H9 (cell line): ENCODE measurements around the gene TINAG. TPM values are rescaled to one million over a fixed set of nuclear protein-coding genes. Genes with fewer than 3 reads are reported as not detected.

Experiments used
- DNase-seq: peaks from one replicate; pipeline ENCODE4 v3.0.0-alpha.2; 2017
- H2AFZ ChIP-seq: one replicate; pipeline ENCODE4 v1.6.1; 2013; ENCODE audit warnings: mild to moderate bottlenecking, low read length, control low read depth, moderate library complexity
- H2AK5ac ChIP-seq: 2 replicates; pipeline ENCODE4 v1.6.1; 2013; ENCODE audit warnings: low read length, control low read depth, mixed read lengths; ENCODE audit not compliant: insufficient read length
- H2BK120ac ChIP-seq: one replicate; pipeline ENCODE4 v1.6.1; 2013; ENCODE audit warnings: low read depth, mild to moderate bottlenecking, low read length, control low read depth, inconsistent platforms; ENCODE audit not compliant: poor library complexity, severe bottlenecking
- H2BK12ac ChIP-seq: 2 replicates; pipeline ENCODE4 v1.6.1; 2013; ENCODE audit warnings: low read length, control low read depth, mixed read lengths, low read depth; ENCODE audit not compliant: insufficient read length
- H2BK15ac ChIP-seq: 2 replicates; pipeline ENCODE4 v1.6.1; 2013; ENCODE audit warnings: low read depth, low read length, control low read depth
- H2BK20ac ChIP-seq: one replicate; pipeline ENCODE4 v1.6.1; 2013; ENCODE audit warnings: low read depth, mild to moderate bottlenecking, low read length, control low read depth, inconsistent platforms; ENCODE audit not compliant: poor library complexity, severe bottlenecking
- H2BK5ac ChIP-seq: 2 replicates; pipeline ENCODE4 v1.6.1; 2013; ENCODE audit warnings: low read length, control low read depth, mixed read lengths; ENCODE audit not compliant: insufficient read length
- H3K14ac ChIP-seq: 2 replicates; pipeline ENCODE4 v1.6.1; 2013; ENCODE audit warnings: low read length, control low read depth; ENCODE audit not compliant: insufficient read depth
- H3K18ac ChIP-seq: 2 replicates; pipeline ENCODE4 v1.6.1; 2013; ENCODE audit warnings: low read depth, mild to moderate bottlenecking, mixed read lengths, low read length, control low read depth; ENCODE audit not compliant: insufficient read length
- H3K23ac ChIP-seq: 2 replicates; pipeline ENCODE4 v1.6.1; 2013; ENCODE audit warnings: low read length, control low read depth, mixed read lengths, low read depth; ENCODE audit not compliant: insufficient read length
- H3K23me2 ChIP-seq: 2 replicates; pipeline ENCODE4 v1.6.1; 2013; ENCODE audit warnings: low read depth, mild to moderate bottlenecking, mixed read lengths, low read length, control low read depth; ENCODE audit not compliant: insufficient read length, poor library complexity, severe bottlenecking
- H3K27ac ChIP-seq: 2 replicates; pipeline ENCODE4 v1.5.1; 2013; ENCODE audit warnings: low read length, control low read depth, mixed read lengths, low read depth; ENCODE audit not compliant: insufficient read length
- H3K27me3 ChIP-seq: 2 replicates; pipeline ENCODE4 v1.6.1; 2013; ENCODE audit warnings: low read length, control low read depth, inconsistent platforms; ENCODE audit not compliant: insufficient read depth
- H3K4ac ChIP-seq: 2 replicates; pipeline ENCODE4 v1.6.1; 2013; ENCODE audit warnings: low read depth, mild to moderate bottlenecking, control low read depth, inconsistent platforms, low read length, moderate library complexity
- H3K4me1 ChIP-seq: 2 replicates; pipeline ENCODE4 v1.6.1; 2013; ENCODE audit warnings: low read length, control low read depth, inconsistent platforms; ENCODE audit not compliant: insufficient read depth
- H3K4me2 ChIP-seq: 2 replicates; pipeline ENCODE4 v1.6.1; 2013; ENCODE audit warnings: low read length, control low read depth, mixed read lengths; ENCODE audit not compliant: insufficient read length, insufficient read depth
- H3K56ac ChIP-seq: 2 replicates; pipeline ENCODE4 v1.6.1; 2013; ENCODE audit warnings: low read depth, mild to moderate bottlenecking, mixed read lengths, low read length, control low read depth; ENCODE audit not compliant: insufficient read length
- H3K79me1 ChIP-seq: 2 replicates; pipeline ENCODE4 v1.6.1; 2013; ENCODE audit warnings: low read depth, mild to moderate bottlenecking, moderate library complexity, low read length, control low read depth, inconsistent platforms; ENCODE audit not compliant: insufficient read depth, poor library complexity, severe bottlenecking
- H3K79me2 ChIP-seq: 2 replicates; pipeline ENCODE4 v1.6.1; 2013; ENCODE audit warnings: low read length, control low read depth, inconsistent platforms; ENCODE audit not compliant: insufficient read depth
- H3K9ac ChIP-seq: 2 replicates; pipeline ENCODE4 v1.6.1; 2013; ENCODE audit warnings: low read length, control low read depth, mixed read lengths; ENCODE audit not compliant: insufficient read length; ENCODE audit errors: extremely low read depth
- H3K9me3 ChIP-seq: one replicate; pipeline ENCODE4 v1.6.1; 2013; ENCODE audit warnings: low read depth, low read length, inconsistent platforms; ENCODE audit not compliant: control insufficient read depth
- H3T11ph ChIP-seq: one replicate; pipeline ENCODE4 v1.6.1; 2013; ENCODE audit warnings: mild to moderate bottlenecking, low read length, control low read depth, inconsistent platforms
- H4K20me1 ChIP-seq: one replicate; pipeline ENCODE4 v1.6.1; 2013; ENCODE audit not compliant: control insufficient read depth, insufficient read length, insufficient read depth
- H4K5ac ChIP-seq: 2 replicates; pipeline ENCODE4 v1.6.1; 2013; ENCODE audit warnings: low read depth, mild to moderate bottlenecking, mixed read lengths, low read length, control low read depth; ENCODE audit not compliant: insufficient read length
- H4K8ac ChIP-seq: replicated peaks from 2 replicates; pipeline ENCODE4 v1.6.1; 2013; ENCODE audit warnings: low read length, control low read depth, mixed read lengths, low read depth; ENCODE audit not compliant: insufficient read length
- H4K91ac ChIP-seq: 2 replicates; pipeline ENCODE4 v1.6.1; 2013; ENCODE audit warnings: low read depth, mild to moderate bottlenecking, moderate library complexity, mixed read lengths, low read length, control low read depth; ENCODE audit not compliant: insufficient read length
- H3K27ac Mint-ChIP-seq, 3 experiments: 2 replicates in 2 of 3; 3 replicates in 1 of 3; pipeline ENCODE4 v1.8.0; 2020 to 2021; ENCODE audit warnings: mixed read lengths in 3 of 3, mild to moderate bottlenecking in 1 of 3, moderate library complexity in 1 of 3
- H3K27me3 Mint-ChIP-seq: 2 replicates; pipeline ENCODE4 v1.8.0; 2021; ENCODE audit warnings: low read depth, mild to moderate bottlenecking, moderate library complexity, mixed read lengths
- H3K36me3 Mint-ChIP-seq, 3 experiments: 2 replicates in 2 of 3; 3 replicates in 1 of 3; pipeline ENCODE4 v1.8.0; 2020 to 2021; ENCODE audit warnings: low read depth in 3 of 3, mixed read lengths in 3 of 3; ENCODE audit not compliant: insufficient read depth in 1 of 3
- H3K4me1 Mint-ChIP-seq, 2 experiments: 2 replicates each; pipeline ENCODE4 v1.8.0; 2020; ENCODE audit warnings: mixed read lengths in 2 of 2
- H3K4me3 Mint-ChIP-seq, 2 experiments: 2 replicates in 1 of 2; 3 replicates in 1 of 2; pipeline ENCODE4 v1.8.0; 2020 to 2021; ENCODE audit warnings: mild to moderate bottlenecking in 2 of 2, mixed read lengths in 2 of 2, moderate library complexity in 1 of 2
- H3K9me3 Mint-ChIP-seq, 2 experiments: 2 replicates in 1 of 2; 3 replicates in 1 of 2; pipeline ENCODE4 v1.8.0; 2020; ENCODE audit warnings: mild to moderate bottlenecking in 2 of 2, mixed read lengths in 2 of 2, moderate library complexity in 1 of 2
- WGBS: extraction: QIAGEN DNeasy Blood & Tissue Kit; methylation state at CpG from one replicate; pipeline ENCODE4 v1.1.7; 2013; ENCODE audit warnings: missing lambda C conversion rate, low lambda C conversion rate, mixed read lengths; ENCODE audit not compliant: insufficient read length; ENCODE audit errors: extremely low coverage; 5-methylcytosine and 5-hydroxymethylcytosine counted together
- total RNA-seq: library from RNA; stranded (reverse); gene quantifications from 2 replicates; pipeline ENCODE4 v1.2.1, GENCODE V29; 2021
- TF ChIP-seq, protein P1 (sequence below): fragments of 200-600 bp; sonication (generic); conservative IDR thresholded peaks from 3 replicates; pipeline ENCODE4 v1.8.0; 2021; ENCODE audit warnings: antibody characterized with exemption, mild to moderate bottlenecking

The TINAG gene
- total RNA-seq, 1 experiment from 2014 or later = not detected

DNA sequence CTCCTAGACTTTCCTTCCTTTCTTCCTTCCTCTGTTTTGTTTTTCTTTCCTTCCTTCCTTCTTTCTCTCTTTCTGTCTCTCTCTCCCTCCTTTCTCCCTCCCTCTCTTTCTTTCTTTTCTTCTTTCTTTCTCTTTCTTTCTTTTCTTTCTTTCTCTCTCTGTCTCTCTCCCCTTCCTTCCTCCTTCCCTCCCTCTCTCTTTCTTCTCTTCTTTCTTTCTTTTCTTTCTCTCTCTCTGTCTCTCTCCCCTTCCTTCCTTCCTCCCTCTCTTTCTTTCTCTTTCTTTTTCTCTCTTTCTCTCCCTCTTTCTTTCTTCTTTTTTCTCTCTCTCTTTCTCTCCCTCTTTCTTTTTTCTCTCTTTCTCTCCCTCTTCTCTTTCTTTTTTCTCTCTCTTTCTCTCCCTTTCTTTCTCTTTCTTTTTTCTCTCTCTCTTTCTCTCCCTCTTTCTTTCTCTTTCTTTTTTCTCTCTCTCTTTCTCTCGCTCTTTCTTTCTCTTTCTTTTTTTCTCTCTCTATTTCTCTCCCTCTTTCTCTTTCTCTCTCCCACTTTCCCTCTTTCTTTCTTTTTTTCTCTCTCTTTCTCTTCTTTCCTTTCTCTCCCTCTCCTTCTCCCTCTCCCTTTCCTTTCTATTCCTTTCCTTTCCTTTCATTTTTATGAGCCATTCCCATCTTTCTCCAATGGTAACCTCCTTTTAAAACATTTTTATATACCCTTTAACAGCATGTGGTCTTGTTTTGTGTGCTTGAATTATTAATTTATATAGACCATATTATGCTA lies 2.3 kb downstream of the TINAG start:
- no peak overlapping the region for H3K56ac ChIP-seq
- no peaks in the 10 kb centered on the region for H3K79me2 ChIP-seq
- Mint-ChIP-seq H3K4me3 (no peak overlapping the region), H3K27ac (no peak overlapping the region), H3K4me1 (no peaks in the 10 kb centered on the region), H3K36me3 (no peaks in the 10 kb centered on the region), H3K9me3 (no peaks in the 10 kb centered on the region), H3K27me3 (no peaks in the 10 kb centered on the region)
- no peak overlapping the region for H2BK12ac ChIP-seq
- no peak overlapping the region for H3K14ac ChIP-seq
- WGBS = 100% methylated on average over 1 of the region's 1 CpG
- no peak overlapping the region for H3K4me2 ChIP-seq
- H3K79me1 ChIP-seq = no peaks in the 10 kb centered on the region
- H2BK15ac ChIP-seq = no peak overlapping the region
- no peak overlapping the region for H2BK20ac ChIP-seq
- no peak overlapping the region for H2AFZ ChIP-seq
- H3K9me3 ChIP-seq = no peaks in the 10 kb centered on the region
- no peak overlapping the region for H3K4ac ChIP-seq
- no peak overlapping the region for H2AK5ac ChIP-seq
- no peak overlapping the region for H4K91ac ChIP-seq
- TF ChIP-seq, protein P1, sequence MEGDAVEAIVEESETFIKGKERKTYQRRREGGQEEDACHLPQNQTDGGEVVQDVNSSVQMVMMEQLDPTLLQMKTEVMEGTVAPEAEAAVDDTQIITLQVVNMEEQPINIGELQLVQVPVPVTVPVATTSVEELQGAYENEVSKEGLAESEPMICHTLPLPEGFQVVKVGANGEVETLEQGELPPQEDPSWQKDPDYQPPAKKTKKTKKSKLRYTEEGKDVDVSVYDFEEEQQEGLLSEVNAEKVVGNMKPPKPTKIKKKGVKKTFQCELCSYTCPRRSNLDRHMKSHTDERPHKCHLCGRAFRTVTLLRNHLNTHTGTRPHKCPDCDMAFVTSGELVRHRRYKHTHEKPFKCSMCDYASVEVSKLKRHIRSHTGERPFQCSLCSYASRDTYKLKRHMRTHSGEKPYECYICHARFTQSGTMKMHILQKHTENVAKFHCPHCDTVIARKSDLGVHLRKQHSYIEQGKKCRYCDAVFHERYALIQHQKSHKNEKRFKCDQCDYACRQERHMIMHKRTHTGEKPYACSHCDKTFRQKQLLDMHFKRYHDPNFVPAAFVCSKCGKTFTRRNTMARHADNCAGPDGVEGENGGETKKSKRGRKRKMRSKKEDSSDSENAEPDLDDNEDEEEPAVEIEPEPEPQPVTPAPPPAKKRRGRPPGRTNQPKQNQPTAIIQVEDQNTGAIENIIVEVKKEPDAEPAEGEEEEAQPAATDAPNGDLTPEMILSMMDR = no peak
- no peak overlapping the region for H2BK120ac ChIP-seq
- DNase-seq = no peak
- H4K20me1 ChIP-seq = no peaks in the 10 kb centered on the region
- no peak overlapping the region for H4K5ac ChIP-seq
- no peak overlapping the region for H3K9ac ChIP-seq
- no peak overlapping the region for H4K8ac ChIP-seq
- H3K27ac ChIP-seq = no peak overlapping the region
- no peaks in the 10 kb centered on the region for H3K27me3 ChIP-seq
- H3K4me1 ChIP-seq = no peaks in the 10 kb centered on the region
- H3T11ph ChIP-seq = no peak overlapping the region
- H3K23me2 ChIP-seq = no peaks in the 10 kb centered on the region
- no peak overlapping the region for H2BK5ac ChIP-seq
- no peak overlapping the region for H3K23ac ChIP-seq
- no peak overlapping the region for H3K18ac ChIP-seq
